ENCODE results near the gene BAX.
A peak's percentile ranks its signal among the peaks of the same experiment; 100 is the strongest.
"Not testable (repeated sequence)": the region's sequence is repeated elsewhere in the genome, so short reads cannot be mapped to it uniquely, and the experiment has no call there.

BAX gene

DNA sequence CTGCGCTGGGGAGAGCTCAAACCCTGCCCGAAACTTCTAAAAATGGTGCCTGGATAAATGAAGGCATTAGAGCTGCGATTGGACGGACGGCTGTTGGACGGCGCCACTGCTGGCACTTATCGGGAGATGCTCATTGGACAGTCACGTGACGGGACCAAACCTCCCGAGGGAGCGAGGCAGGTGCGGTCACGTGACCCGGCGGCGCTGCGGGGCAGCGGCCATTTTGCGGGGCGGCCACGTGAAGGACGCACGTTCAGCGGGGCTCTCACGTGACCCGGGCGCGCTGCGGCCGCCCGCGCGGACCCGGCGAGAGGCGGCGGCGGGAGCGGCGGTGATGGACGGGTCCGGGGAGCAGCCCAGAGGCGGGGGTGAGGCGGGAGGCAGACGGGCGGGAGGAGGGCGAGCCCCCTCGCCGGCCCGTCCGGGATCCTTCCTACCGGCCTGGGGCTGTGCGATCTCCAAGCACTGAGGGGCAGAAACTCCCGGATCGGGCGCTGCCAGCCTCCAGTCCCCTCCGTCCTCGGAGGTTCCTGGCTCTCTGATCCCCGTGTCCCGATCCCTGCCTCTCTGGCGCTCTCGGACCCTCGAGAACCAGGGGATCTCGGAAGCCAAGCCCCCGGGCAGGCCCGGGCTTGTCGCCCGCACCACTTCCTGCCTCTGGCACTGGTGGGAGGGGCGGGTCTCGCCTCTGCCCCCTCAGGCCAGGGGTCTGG is at the start of gene BAX:
BAX (plus strand) TSS at position 281 of the 713 bp plus-strand sequence; CDS start at position 335, 54 bp downstream.
- peak; percentile 97 for DNase-seq

DNA sequence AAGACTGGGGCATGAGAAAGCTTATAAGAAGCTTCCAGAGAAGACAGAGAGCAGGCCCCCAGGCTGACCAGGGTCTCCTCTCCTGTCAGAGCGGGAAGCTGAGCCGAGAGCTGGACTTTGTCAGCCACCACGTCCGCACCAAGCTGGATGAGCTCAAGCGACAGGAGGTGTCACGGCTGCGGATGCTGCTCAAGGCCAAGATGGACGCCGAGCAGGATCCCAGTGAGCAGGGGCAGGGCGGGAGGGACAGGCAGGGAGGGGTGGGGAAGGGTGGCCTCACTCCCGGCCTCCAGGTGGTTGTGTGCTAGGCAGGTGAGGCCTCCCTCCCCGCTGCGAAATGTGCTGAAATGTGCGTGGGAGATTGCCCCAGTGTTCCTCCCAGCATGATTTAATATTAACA is 49.0 kb upstream of the BAX start:
- DNase-seq, result no peak

DNA sequence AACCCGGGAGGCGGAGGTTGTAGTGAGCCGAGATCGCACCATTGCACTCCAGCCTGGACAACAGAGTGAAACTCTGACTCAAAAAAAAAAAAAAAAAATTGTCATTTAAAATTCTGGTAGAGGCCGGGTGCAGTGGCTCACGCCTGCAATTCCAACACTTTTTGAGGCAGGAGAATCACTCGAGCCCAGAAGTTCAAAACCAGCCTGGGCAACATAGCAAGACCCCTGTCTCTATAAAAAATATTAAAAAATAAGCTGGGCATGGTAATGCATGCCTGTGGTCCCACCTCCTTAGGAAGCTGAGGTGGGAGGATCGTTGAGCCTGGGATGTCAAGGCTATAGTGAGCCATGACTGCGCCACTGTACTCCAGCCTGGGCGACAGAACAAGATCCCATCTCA is 48.4 kb upstream of the BAX start:
- DNase-seq, result no peak

DNA sequence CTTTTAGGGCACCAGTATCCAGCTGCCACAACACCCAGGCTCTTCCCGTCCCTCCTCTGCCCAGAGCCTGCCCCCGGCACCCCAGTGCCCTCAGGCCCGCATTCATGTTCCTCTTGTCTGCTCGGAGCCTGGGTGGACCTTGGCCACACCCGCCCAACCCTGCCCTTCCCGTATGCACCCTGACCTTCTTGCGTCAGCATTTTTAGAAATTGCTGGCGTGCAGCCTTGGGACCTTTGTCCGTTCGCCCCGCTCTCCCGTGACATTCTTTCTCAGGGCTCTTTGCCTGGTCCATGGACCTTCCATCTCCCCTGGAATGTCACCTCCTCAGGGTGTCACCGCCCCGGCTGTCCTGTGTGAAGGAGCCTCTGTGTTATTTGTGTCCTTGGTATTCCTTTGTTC is 47.0 kb upstream of the BAX start:
- DNase-seq, result no peak

DNA sequence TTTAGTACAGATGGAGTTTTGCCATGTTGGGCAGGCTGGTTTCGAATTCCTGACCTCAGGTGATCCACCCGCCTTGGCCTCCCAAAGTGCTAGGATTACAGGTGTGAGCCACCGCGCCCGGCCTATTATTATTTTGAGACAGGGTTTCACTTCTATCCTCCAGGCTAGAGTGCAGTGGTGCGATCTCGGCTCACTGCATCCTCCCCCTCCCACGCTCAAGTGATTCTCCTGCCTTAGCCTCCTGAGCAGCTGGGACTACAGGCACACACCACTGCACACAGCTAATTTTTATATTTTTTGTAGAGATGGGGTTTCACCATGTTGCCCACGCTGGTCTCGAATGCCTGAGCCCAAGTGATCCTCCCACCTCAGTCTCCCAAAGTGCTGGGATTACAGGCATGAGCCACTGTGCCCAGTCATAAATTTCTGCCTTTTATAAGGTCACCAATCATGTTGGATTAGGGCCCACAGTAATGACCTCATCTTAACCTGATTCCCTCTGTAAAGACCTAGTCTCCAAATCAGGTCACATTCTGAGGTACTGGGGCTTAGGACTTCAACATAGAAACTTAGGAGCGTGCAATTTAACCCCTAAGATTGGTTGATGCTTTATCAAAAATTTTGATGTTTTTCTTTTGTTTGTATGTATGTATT is 45.1 kb upstream of the BAX start:
- DNase-seq, result not testable (repeated sequence)

DNA sequence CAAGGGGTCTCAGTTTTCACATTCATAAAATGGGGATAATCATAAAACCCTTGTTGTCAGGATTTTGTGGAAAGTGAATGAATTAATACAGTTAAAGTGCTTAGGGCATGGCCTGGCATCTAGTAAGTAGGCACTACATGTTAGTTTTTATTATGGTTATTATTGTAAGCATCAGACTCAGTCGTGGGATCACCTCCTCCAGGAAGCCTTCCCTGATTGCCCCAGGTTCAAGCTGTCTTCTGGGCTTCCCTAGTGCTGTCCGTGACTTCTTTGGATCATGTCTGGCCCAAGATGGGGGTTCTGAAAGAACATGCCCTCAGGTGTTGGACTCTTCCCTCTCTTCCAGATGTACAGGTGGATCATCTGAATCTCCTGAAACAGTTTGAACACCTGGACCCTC is 43.9 kb upstream of the BAX start:
- no peak for DNase-seq

DNA sequence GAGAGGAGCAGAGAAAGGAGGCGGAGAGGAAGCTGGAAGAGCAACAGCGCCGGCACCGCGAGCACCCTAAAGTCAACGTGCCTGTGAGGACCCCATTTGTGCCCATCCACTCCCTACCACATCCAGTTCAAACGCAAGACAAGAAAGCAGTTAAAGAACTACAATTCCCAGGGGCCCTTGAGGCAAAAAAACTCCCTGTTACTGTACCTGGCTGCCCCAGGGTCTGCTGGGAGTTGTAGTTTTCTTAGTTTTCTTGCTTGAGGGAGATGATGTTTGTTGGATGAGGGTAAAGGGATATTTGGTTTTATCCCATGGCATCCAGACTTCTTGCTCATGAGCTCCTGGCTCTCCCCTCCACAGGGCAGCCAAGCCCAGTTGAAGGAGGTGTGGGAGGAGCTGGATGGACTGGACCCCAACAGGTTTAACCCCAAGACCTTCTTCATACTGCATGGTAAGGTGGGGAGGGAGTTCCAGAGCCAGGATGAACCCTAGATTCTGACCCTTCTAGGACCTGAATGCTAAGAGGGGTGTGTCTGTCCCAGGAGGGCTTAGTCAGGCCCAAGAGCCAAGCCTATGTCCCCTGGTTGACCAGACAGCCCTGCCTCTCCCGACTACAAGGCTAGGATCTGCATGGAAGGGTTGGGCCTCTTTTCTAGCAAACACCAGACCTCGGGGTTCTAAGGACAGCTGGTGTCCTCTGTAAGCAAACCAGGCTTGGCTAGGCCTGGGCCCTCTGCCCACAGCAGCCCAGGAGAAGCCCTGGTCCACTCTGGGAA is 41.4 kb upstream of the BAX start:
- no peak for DNase-seq

DNA sequence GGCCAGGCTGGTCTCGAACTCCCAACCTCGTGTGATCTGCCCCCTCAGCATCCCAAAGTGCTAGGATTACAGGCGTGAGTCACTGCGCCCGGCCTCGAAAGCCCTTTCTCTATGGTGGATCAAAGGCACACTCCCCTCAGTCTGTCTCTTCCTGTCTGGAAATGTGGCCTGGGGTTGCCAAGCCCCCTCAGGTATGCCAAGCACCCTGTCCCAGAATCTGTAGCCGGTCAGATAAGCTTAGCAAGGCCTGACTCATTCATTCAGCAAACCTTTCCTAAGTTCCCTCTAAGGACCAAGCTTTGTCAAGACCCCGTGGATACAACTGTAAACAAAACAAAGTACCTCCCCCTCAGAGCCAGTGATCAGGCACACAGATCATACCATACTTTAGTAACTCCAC is 40.5 kb upstream of the BAX start:
- no peak for DNase-seq

DNA sequence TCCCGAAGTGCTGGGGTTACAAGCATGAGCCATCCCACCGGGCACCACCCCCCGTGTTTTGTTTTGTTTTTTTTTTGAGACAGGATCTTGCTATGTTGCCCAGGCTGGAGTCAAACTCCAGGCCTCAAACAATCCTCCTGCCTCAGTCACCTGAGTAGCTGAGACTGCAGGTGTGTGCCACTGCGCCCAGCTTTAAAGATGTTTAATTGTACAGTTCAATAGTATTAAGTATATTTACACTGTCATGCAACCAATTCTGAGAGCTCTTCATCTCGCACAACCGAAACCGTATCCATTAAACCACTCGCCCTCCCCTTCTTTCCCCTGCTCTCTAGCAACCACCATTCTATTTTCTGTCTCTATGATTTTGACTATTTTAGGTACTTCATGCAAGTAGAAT is 38.9 kb upstream of the BAX start:
- DNase-seq, result no peak

DNA sequence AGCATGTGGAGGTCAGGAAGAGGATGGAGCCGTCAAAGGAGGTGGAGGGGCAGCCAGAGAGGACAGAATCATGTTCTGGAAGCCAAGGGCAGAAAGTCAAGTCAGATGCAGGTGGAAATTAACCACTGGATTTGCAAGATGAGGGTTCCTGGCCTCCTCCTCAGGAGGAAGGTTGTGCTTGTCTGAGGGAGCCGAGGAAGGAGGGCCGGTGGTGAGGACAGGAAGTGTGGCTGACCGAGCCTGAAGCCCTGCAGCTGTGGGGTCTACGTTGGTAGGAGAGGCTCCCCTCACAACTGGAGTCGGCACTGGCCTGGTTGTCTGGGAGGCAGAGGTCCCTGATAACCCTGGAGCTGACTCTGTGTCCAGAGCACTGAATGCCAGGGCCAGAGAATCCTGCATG is 36.6 kb upstream of the BAX start:
- DNase-seq, result no peak

DNA sequence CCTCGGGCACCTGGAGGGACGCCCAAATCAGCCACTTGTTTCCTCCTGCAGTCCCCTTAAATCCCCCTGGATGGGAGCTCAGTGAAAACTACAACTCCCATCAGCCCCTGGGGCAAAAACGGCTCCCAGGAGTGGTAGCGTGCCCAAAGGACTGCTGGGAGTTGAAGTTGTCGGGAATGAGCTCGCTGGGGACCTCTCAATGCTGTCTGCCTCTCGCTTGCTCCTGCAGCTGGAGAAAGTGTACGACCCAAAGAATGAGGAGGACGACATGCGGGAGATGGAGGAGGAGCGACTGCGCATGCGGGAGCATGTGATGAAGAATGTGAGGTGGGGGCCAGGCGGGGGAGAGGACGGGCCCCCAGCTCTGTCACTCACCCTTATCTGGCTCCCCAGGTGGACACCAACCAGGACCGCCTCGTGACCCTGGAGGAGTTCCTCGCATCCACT is 35.9 kb upstream of the BAX start:
- peak; percentile 32 for DNase-seq

DNA sequence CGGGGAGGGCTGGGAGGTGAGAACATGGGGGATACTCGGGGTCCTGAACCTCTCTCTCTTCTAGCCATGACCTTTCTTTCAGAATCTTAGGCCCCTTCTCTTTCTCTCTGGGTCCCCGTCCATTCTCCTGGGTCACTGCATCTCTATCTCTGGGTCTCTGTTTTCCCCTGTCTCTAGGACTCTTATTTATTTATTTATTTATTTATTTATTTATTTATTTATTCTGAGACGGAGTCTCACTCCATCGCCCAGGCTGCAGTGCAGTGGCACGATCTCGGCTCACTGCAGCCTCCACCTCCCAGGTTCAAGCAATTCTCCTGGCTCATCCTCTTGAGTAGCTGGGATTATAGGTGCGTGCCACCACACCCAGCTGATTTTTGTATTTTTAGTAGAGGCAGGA is 35.4 kb upstream of the BAX start:
- DNase-seq, result not testable (repeated sequence)

DNA sequence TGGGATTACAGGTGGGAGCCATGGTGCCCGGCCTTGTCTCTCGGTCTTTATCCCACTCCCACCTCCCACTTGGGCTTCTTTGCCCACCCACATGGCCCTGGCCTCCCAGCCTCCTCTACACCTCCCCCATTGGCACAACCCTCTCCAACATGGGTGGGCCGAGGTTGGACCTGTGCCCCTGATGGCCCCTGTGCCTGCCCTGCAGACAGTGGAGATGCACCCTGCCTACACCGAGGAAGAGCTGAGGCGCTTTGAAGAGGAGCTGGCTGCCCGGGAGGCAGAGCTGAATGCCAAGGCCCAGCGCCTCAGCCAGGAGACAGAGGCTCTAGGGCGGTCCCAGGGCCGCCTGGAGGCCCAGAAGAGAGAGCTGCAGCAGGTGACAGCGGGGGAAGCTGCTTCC is 33.7 kb upstream of the BAX start:
- no peak for DNase-seq

DNA sequence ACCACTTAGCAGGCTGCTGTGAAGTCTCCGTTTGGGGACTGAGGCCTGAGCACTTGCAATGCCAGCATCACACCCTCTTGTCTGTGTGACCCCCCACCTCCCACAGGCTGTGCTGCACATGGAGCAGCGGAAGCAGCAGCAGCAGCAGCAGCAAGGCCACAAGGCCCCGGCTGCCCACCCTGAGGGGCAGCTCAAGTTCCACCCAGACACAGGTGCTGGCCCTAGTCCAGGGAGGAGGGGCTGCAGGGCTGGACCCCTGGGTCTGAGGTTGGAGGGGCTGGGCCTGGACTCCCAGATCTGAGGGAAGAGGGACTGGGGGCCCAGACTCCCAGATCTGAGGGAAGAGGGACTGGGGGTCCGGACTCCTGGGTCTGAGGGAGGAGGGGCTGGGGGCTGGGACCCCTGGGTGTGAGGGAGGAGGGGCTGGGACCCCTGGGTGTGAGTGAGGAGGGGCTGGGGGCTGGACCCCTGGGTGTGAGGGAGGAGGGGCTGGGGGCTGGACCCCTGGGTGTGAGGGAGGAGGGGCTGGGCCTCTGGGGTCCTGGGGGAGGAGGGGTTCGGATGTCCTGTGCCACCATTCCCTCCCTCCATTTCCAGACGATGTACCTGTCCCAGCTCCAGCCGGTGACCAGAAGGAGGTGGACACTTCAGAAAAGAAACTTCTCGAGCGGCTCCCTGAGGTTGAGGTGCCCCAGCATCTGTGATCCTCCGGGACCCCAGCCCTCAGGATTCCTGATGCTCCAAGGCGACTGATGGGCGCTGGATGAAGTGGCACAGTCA is 32.8 kb upstream of the BAX start:
- no peak for DNase-seq

DNA sequence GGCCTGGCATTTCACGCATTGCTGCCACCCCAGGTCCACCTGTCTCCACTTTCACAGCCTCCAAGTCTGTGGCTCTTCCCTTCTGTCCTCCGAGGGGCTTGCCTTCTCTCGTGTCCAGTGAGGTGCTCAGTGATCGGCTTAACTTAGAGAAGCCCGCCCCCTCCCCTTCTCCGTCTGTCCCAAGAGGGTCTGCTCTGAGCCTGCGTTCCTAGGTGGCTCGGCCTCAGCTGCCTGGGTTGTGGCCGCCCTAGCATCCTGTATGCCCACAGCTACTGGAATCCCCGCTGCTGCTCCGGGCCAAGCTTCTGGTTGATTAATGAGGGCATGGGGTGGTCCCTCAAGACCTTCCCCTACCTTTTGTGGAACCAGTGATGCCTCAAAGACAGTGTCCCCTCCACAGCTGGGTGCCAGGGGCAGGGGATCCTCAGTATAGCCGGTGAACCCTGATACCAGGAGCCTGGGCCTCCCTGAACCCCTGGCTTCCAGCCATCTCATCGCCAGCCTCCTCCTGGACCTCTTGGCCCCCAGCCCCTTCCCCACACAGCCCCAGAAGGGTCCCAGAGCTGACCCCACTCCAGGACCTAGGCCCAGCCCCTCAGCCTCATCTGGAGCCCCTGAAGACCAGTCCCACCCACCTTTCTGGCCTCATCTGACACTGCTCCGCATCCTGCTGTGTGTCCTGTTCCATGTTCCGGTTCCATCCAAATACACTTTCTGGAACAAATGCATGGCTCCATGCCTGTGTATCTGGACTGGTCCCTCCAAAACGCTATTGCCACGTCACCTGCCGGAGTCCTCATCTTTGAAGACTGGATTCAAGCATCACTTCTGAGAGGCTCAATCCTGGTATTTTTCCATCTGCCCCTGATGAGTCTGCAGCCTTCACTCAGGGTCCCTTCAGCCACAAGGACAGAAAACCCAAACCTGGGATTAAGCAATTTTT is 31.9 kb upstream of the BAX start:
- no peak for DNase-seq

DNA sequence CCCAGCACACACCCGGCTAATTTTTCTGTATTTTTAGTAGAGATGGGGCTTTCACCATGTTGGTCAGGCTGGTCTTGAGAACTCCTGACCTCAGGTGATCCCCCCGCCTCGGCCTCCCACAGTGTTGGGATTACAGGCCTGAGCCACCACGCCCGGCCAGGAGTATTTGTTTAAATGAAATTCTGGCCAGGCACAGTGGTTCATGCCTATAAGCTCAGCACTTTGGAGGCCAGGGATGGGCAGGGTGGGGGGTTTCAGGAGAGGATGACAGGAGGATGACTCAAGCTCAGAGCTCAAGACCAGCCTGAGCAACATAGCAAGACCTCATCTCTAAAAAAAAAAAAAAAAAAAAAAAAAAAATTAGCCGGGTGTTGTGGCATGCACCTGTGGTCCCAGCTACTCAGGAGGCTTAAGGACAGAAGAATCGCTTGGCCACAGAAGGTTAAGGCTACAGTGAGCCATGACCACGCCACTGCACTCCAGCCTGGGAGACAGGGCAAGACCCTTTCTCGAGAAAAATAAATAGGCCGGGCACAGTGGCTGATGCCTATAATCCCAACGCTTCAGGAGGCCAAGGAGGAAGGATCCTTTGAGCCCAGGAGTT is 29.3 kb upstream of the BAX start:
- DNase-seq, result no peak

DNA sequence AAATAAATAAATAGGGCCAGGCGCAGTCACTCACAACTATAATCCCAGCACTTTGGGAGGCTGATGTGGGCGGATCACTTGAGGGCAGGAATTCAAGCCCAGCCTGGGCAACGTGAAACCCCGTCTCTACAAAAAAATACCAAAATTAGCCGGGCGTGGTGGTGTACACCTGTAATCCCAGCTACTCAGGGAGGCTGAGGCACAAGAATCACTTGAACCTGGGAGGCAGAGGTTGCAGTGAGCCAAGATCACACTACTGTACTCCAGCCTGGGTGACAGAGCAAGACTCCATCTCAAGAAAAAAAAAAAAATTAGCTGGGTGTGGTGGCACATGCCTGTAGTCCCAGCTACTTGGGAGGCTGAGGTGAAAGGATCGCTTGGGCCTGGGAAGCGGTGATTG is 28.8 kb upstream of the BAX start:
- not testable (repeated sequence) for DNase-seq

DNA sequence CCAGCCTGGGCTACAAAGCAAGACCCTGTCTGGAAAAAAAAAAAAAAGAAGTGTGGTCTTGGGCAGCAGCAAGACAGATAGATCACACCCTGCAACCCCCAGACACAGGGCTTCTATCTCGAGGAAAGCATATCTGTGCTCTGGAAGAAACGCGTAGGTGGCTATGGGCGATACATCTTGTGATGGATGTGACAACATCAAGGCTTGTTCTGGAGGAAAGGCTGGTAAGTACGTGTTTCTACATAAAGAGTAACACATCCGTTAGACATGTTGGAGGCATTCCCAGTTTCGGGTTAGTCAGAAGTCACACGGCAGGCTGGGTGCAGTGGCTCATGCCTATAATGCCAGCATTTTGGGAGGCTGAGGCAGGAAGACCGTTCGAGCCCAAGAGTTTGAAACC is 27.8 kb upstream of the BAX start:
- DNase-seq, result no peak

DNA sequence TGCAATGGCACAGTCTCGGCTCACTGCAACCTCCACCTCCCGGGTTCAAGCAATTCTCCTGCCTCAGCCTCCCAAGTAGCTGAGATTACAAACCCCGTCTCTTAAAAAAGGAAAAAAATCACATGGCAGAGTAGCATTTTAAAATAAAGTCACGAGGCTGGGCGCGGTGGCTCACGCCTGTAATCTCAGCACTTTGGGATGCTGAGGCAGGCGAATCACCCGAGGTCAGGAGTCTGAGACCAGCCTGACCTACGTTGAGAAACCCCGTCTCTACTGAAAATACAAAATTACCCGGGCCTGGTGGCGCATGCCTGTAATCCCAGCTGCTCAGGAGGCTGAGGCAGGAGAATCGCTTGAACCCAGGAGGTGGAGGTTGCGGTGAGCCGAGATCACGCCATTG is 27.0 kb upstream of the BAX start:
- DNase-seq, result not testable (repeated sequence)

DNA sequence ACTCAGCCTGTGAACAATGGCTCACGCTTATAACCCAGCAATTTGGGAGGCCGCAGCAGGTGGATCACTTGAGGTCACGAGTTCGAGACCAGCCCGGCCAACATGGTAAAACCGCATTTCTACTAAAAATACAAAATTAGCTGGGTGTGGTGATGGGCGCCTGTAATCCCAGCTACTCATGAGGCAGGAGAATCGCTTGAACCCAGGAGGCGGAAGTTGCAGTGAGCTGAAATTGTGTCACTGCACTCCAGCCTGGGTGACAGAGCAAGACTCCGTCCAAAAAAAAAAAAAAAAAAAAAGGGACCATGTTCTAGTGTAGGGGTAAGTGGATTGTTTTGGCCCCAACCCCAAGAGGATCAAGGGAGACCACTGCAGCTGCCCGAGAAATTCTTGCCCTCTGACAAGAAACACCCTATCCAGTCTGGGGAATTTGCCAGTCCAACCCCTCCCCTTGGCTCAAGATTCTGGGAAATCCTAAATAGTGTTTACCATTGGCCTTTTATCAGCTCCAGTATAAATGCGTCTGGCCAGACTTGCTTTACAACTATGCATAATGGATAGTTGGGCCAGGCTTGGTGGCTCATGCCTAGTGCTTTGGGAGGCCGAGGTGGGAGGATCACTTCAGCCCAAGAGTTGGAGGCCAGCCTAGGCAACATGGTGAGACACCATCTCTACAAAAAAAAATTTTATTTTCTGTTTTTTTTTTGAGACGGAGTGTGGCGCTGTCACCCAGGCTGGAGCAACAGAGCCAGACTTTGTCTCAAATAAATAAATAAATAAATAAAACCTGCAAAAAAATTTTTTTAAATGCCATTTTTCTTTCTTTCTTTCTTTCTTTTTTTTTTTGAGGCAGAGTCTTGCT is 26.3 kb upstream of the BAX start:
- no peak for DNase-seq

Measured in retina (tissue), 1 donor.